Esophagus squamous epithelium (tissue), 5 donors: ENCODE results near the gene EDC3. TPM values are rescaled to one million over a fixed set of nuclear protein-coding genes. Genes with fewer than 3 reads are reported as not detected.
"Not testable (repeated sequence)": the region's sequence is repeated elsewhere in the genome, so short reads cannot be mapped to it uniquely, and the experiment has no call there.

Experiments used
- DNase-seq: peaks from one replicate; lab custom pipeline; 2025; lab: John Stamatoyannopoulos, UW
- H3K27ac ChIP-seq, 4 donors: fragments of 200-600 bp; sonication (generic); one replicate each; pipeline ENCODE4 v1.5.1; 2016 to 2019; ENCODE audit warnings: mild to moderate bottlenecking in 1 of 4
- H3K27me3 ChIP-seq, 4 donors: fragments of 200-600 bp; sonication (generic); 1 replicate in 3 of 4; 2 replicates in 1 of 4; pipeline versions ENCODE4 v1.5.1 to v1.6.0; 2017 to 2021; ENCODE audit warnings: antibody characterized with exemption in 1 of 4
- H3K36me3 ChIP-seq, 3 donors: fragments of 200-600 bp; sonication (generic); one replicate each; pipeline ENCODE4 v1.5.1; 2016 to 2019
- H3K4me1 ChIP-seq, 3 donors: fragments of 200-600 bp; sonication (generic); one replicate each; pipeline ENCODE4 v1.5.1; 2017 to 2019
- H3K4me3 ChIP-seq, 4 donors: fragments of 200-600 bp; sonication (generic); 1 replicate in 3 of 4; 2 replicates in 1 of 4; pipeline ENCODE4 v1.5.1; 2016 to 2019; ENCODE audit warnings: mild to moderate bottlenecking in 2 of 4, moderate library complexity in 1 of 4
- H3K9me3 ChIP-seq, 3 donors: fragments of 200-600 bp; sonication (generic); one replicate each; pipeline ENCODE4 v1.5.1; 2016 to 2019
- CTCF ChIP-seq, 6 experiments: fragments of 450-650 bp in 4 of 6; fragments of 200-600 bp in 2 of 6; sonication (generic) in 2 of 6; IDR thresholded peaks; one replicate each; pipeline ENCODE4 v1.5.1; 2016 to 2019; ENCODE audit warnings: antibody characterized with exemption in 6 of 6, mild to moderate bottlenecking in 4 of 6, moderate library complexity in 4 of 6
- POLR2A ChIP-seq, 4 donors: fragments of 450-650 bp; IDR thresholded peaks; one replicate each; pipeline ENCODE4 v1.6.1; 2017; ENCODE audit warnings: antibody characterized with exemption in 4 of 4, mild to moderate bottlenecking in 4 of 4, moderate library complexity in 3 of 4
- WGBS, 2 donors: methylation state at CpG; one replicate each; pipeline ENCODE4 v1.1.5; 2018; 5-methylcytosine and 5-hydroxymethylcytosine counted together
- intact Hi-C: fragments of 100-400 bp; cut with DNase I; formaldehyde crosslinking; loops from one replicate; pipeline ENCODE4 v1.15.0; 2022
- total RNA-seq, 4 donors: library from RNA; depleted of rRNA; stranded (reverse); fragments of >200 nt; gene quantifications; one replicate each; pipeline ENCODE4 v1.1.0, GENCODE V29; 2016
- donor health status: DM: yes; HTN: yes; CAD: no.

EDC3 gene
- total RNA-seq, result 10 to 100 TPM in 3 of 4 donors, 1 to 10 TPM in 1; 10.0 to 17.4 (median 13.2) TPM

GRCh38 chr15:74695597-74696397, at the start of gene EDC3:
TSS of gene EDC3 (minus strand) at chr15:74696024. CDS start at chr15:74675124, 20,900 bp downstream.
- 2 to 3% methylated on average over 12 to 24 of the region's 46 CpGs for WGBS, 2 donors
- DNase-seq, result peak; percentile 30
- H3K36me3 ChIP-seq, result no peaks in the 10 kb centered on the region

GRCh38 chr15:74742422-74742821, 46.6 kb upstream of the EDC3 start:
- Histone ChIP-seq H3K27me3 (peaks cover 0 to 29% (median 0%) of the 10 kb centered on the region in 4 donors), H3K27ac (no peak overlapping the region), H3K9me3 (peaks cover 0 to 6% (median 0%) of the 10 kb centered on the region in 3 donors), H3K4me1 (no peaks in the 10 kb centered on the region), H3K4me3 (no peak overlapping the region), H3K36me3 (no peaks in the 10 kb centered on the region)
- TF ChIP-seq CTCF (IDR thresholded peaks at IDR 0.05) (no peak), POLR2A (IDR thresholded peaks at IDR 0.05) (no peak)
- intact Hi-C loops, result no loop called here
- no peak for DNase-seq
- WGBS, 2 donors, result 88 to 95% methylated on average over 5 of the region's 5 CpGs

More at GRCh38 chr15:74695597-74696397, at the start of gene EDC3:
- Histone ChIP-seq H3K4me3 (peak within 1 kb of the TSS; percentile 81 to 93 (median 86)), H3K27ac (peak within 1 kb of the TSS; percentile 88 to 93 (median 91)), H3K9me3 (no peaks in the 10 kb centered on the region), H3K4me1 (peaks cover 0 to 36% (median 19%) of the 10 kb centered on the region in 3 donors), H3K27me3 (no peaks in the 10 kb centered on the region)
- TF ChIP-seq POLR2A (IDR thresholded peaks at IDR 0.05) (no peak), CTCF (IDR thresholded peaks at IDR 0.05) (peak in 1 of 6 experiments; percentile 5)
- intact Hi-C loops, result no loop called here

GRCh38 chr15:74738239-74738638, 42.4 kb upstream of the EDC3 start:
- intact Hi-C loops, H3K9me3 ChIP-seq, DNase-seq, H3K4me1 ChIP-seq, H3K4me3 ChIP-seq, H3K36me3 ChIP-seq, H3K27ac ChIP-seq: not testable (repeated sequence)
- WGBS, 2 donors, result 28 to 46% methylated on average over 5 of the region's 5 CpGs
- peaks cover 0 to 61% (median 0%) of the 10 kb centered on the region in 4 donors for H3K27me3 ChIP-seq

GRCh38 chr15:74735305-74735704, 39.5 kb upstream of the EDC3 start:
- WGBS, 2 donors, result 58 to 73% methylated on average over 3 of the region's 3 CpGs
- peaks cover 0 to 67% (median 0%) of the 10 kb centered on the region in 4 donors for H3K27me3 ChIP-seq
- H3K4me1 ChIP-seq, result no peaks in the 10 kb centered on the region
- no peak overlapping the region for H3K27ac ChIP-seq
- no peak overlapping the region for H3K4me3 ChIP-seq
- TF ChIP-seq POLR2A (IDR thresholded peaks at IDR 0.05) (no peak), CTCF (IDR thresholded peaks at IDR 0.05) (no peak)
- intact Hi-C loops, result no loop called here
- no peak for DNase-seq
- no peaks in the 10 kb centered on the region for H3K36me3 ChIP-seq
- H3K9me3 ChIP-seq, result no peaks in the 10 kb centered on the region

GRCh38 chr15:74733269-74733668, 37.4 kb upstream of the EDC3 start:
- no peak for TF ChIP-seq CTCF (IDR thresholded peaks at IDR 0.05)
- TF ChIP-seq POLR2A (IDR thresholded peaks at IDR 0.05), result no peak
- no peaks in the 10 kb centered on the region for H3K4me1 ChIP-seq
- 89 to 94% methylated on average over 3 of the region's 3 CpGs for WGBS, 2 donors
- H3K9me3 ChIP-seq, result no peaks in the 10 kb centered on the region
- peaks cover 0 to 80% (median 0%) of the 10 kb centered on the region in 4 donors for H3K27me3 ChIP-seq
- no peak for DNase-seq
- intact Hi-C loops, result no loop called here
- no peak overlapping the region for H3K4me3 ChIP-seq
- H3K36me3 ChIP-seq, result no peaks in the 10 kb centered on the region
- H3K27ac ChIP-seq, result no peak overlapping the region
